GM23338 (cell line): Measurements from ENCODE around the gene SLCO4C1. TPM values are rescaled to one million over a fixed set of nuclear protein-coding genes. Genes with fewer than 3 reads are reported as not detected.

Experiments used
- ATAC-seq: fragments of 200-7000 bp; cut with Tn5 transposase; 3 replicates; pipeline ENCODE4 v1.9.1; 2020
- DNase-seq: peaks from one replicate; pipeline ENCODE4 v3.0.0-alpha.2; 2015; ENCODE audit warnings: low spot score
- H2AFZ ChIP-seq: fragments of 200-600 bp; sonication (generic); 2 replicates; pipeline ENCODE4 v1.8.0; 2016; ENCODE audit warnings: antibody characterized with exemption, mild to moderate bottlenecking, moderate library complexity
- H3F3A ChIP-seq: fragments of 200-600 bp; sonication (generic); replicated peaks from 2 replicates; pipeline ENCODE4 v1.8.0; 2017; ENCODE audit warnings: antibody characterized with exemption, mixed run types, low read depth
- H3K27ac ChIP-seq: fragments of 200-600 bp; sonication (generic); 2 replicates; pipeline ENCODE4 v1.6.1; 2016; ENCODE audit warnings: low read depth
- H3K27me3 ChIP-seq: fragments of 200-600 bp; sonication (generic); 2 replicates; pipeline ENCODE4 v1.8.0; 2016; ENCODE audit warnings: mild to moderate bottlenecking, mixed run types, moderate library complexity; ENCODE audit not compliant: insufficient read depth
- H3K36me3 ChIP-seq: fragments of 200-600 bp; sonication (generic); 2 replicates; pipeline ENCODE4 v1.8.0; 2016; ENCODE audit warnings: mild to moderate bottlenecking; ENCODE audit not compliant: insufficient read depth
- H3K4me1 ChIP-seq: fragments of 200-600 bp; sonication (generic); 2 replicates; pipeline ENCODE4 v1.8.0; 2016; ENCODE audit warnings: mild to moderate bottlenecking, moderate library complexity; ENCODE audit not compliant: insufficient read depth
- H3K4me2 ChIP-seq: fragments of 200-600 bp; sonication (generic); 2 replicates; pipeline ENCODE4 v1.7.1; 2017; ENCODE audit warnings: mixed run types
- H3K4me3 ChIP-seq: fragments of 200-600 bp; sonication (generic); 2 replicates; pipeline ENCODE4 v1.6.1; 2016; ENCODE audit warnings: mixed run types
- H3K79me2 ChIP-seq: fragments of 200-600 bp; sonication (generic); replicated peaks from 2 replicates; pipeline ENCODE4 v1.8.0; 2017; ENCODE audit warnings: mild to moderate bottlenecking; ENCODE audit not compliant: insufficient read depth
- H3K9me2 ChIP-seq: fragments of 200-600 bp; sonication (generic); 2 replicates; pipeline ENCODE4 v1.8.0; 2017; ENCODE audit not compliant: insufficient read depth
- H4K20me1 ChIP-seq: fragments of 200-600 bp; sonication (generic); replicated peaks from 2 replicates; pipeline ENCODE4 v1.8.0; 2017; ENCODE audit warnings: mild to moderate bottlenecking; ENCODE audit not compliant: insufficient read depth
- H3K27ac Mint-ChIP-seq: 2 replicates; pipeline ENCODE4 v1.8.0; 2020; ENCODE audit warnings: inconsistent platforms, mild to moderate bottlenecking, moderate library complexity, mixed read lengths
- H3K27me3 Mint-ChIP-seq: 3 replicates; pipeline ENCODE4 v1.8.0; 2022; ENCODE audit warnings: low read depth, mild to moderate bottlenecking, moderate library complexity, mixed read lengths, inconsistent platforms; ENCODE audit not compliant: insufficient read depth, poor library complexity
- H3K36me3 Mint-ChIP-seq: 3 replicates; pipeline ENCODE4 v1.8.0; 2021; ENCODE audit warnings: low read depth, mild to moderate bottlenecking, inconsistent platforms, moderate library complexity, mixed read lengths
- H3K4me1 Mint-ChIP-seq: 3 replicates; pipeline ENCODE4 v1.8.0; 2020; ENCODE audit warnings: mild to moderate bottlenecking, inconsistent platforms, mixed read lengths
- H3K4me3 Mint-ChIP-seq: 3 replicates; pipeline ENCODE4 v1.8.0; 2021; ENCODE audit warnings: moderate library complexity, mild to moderate bottlenecking, inconsistent platforms, mixed read lengths
- H3K9me3 Mint-ChIP-seq: 3 replicates; pipeline ENCODE4 v1.8.0; 2020; ENCODE audit warnings: moderate library complexity, mild to moderate bottlenecking, inconsistent platforms, mixed read lengths
- CREB1 ChIP-seq: fragments of 250-450 bp; sonication (Bioruptor Pico); IDR thresholded peaks from 2 replicates; pipeline ENCODE4 v1.5.0; 2020; ENCODE audit warnings: low read depth, mild to moderate bottlenecking, moderate library complexity
- ETS1 ChIP-seq: IDR thresholded peaks from 2 replicates; pipeline ENCODE4 v1.6.1; 2016; ENCODE audit warnings: antibody characterized with exemption
- EZH2 ChIP-seq: fragments of 200-600 bp; sonication (generic); IDR thresholded peaks from one replicate; pipeline ENCODE4 v1.8.0; 2017; ENCODE audit warnings: antibody characterized with exemption, mild to moderate bottlenecking, low read depth; ENCODE audit not compliant: unreplicated experiment
- EZH2phosphoT487 ChIP-seq: fragments of 200-600 bp; sonication (generic); IDR thresholded peaks from one replicate; pipeline ENCODE4 v1.8.1; 2018; ENCODE audit warnings: antibody characterized with exemption; ENCODE audit not compliant: unreplicated experiment
- POLR2AphosphoS5 ChIP-seq: IDR thresholded peaks from 2 replicates; pipeline ENCODE4 v1.6.1; 2016; ENCODE audit warnings: antibody characterized with exemption, low read depth
- REST ChIP-seq: IDR thresholded peaks from one replicate; pipeline ENCODE4 v1.6.1; 2018; ENCODE audit warnings: antibody characterized with exemption; ENCODE audit not compliant: unreplicated experiment
- STAT1 ChIP-seq: IDR thresholded peaks from one replicate; pipeline ENCODE4 v1.6.1; 2016; ENCODE audit warnings: antibody characterized with exemption; ENCODE audit not compliant: unreplicated experiment
- ZNF114 ChIP-seq: fragments of 250-450 bp; sonication (Bioruptor Pico); IDR thresholded peaks from 2 replicates; pipeline ENCODE4 v1.5.0; 2020; ENCODE audit warnings: mild to moderate bottlenecking, moderate library complexity
- ZNF331 ChIP-seq: fragments of 250-450 bp; sonication (Bioruptor Pico); IDR thresholded peaks from 2 replicates; pipeline ENCODE4 v1.5.0; 2020; ENCODE audit warnings: low read depth, mild to moderate bottlenecking, moderate library complexity
- polyA plus RNA-seq: library from polyadenylated mRNA; unstranded; fragments of >200 nt; fragmentation: Nextera tagmentation; extraction: Ambion mirVana; gene quantifications from 2 replicates; pipeline ENCODE4 v1.2.1, GENCODE V29; 2016
- total RNA-seq: library from RNA; depleted of rRNA; stranded (reverse); fragments of >200 nt; shearing (Covaris generic); gene quantifications from 2 replicates; pipeline ENCODE4 v1.2.3, GENCODE V29; 2014

Gene SLCO4C1
- total and polyA plus RNA-seq, 2 experiments from 2014 or later, result 2.4 to 6.7 TPM

GRCh38 chr5:102289251-102289899 lies 6.7 kb downstream of the SLCO4C1 start:
- DNase-seq (no peak), ATAC-seq (no peak)
- Histone ChIP-seq H3K27me3 (no peaks in the 10 kb centered on the region; the same call in 1 of the 2 replicates), H3K4me1 (peaks cover 13% of the 10 kb centered on the region), H4K20me1 (no peaks in the 10 kb centered on the region), H3K4me2 (no peak overlapping the region), H3K36me3 (no peaks in the 10 kb centered on the region), H3K4me3 (no peak overlapping the region), H2AFZ (no peak overlapping the region), H3F3A (no peaks in the 10 kb centered on the region), H3K27ac (no peak overlapping the region), H3K9me2 (no peaks in the 10 kb centered on the region), H3K79me2 (no peaks in the 10 kb centered on the region; the same call in 1 of the 2 replicates)
- H3K27me3 Mint-ChIP-seq, result peaks cover under 1% of the 10 kb centered on the region
- no peak overlapping the region for H3K27ac Mint-ChIP-seq
- H3K36me3 Mint-ChIP-seq, result no peaks in the 10 kb centered on the region
- H3K4me3 Mint-ChIP-seq, result no peak overlapping the region
- no peaks in the 10 kb centered on the region for H3K9me3 Mint-ChIP-seq
- H3K4me1 Mint-ChIP-seq, result peaks cover 11% of the 10 kb centered on the region
- TF ChIP-seq STAT1 (no peak), ETS1 (no peak), CREB1 (CRISPR knock-in tag) (no peak), EZH2 (no peak), ZNF331 (CRISPR knock-in tag) (no peak)

GRCh38 chr5:102288630-102289029 lies 7.5 kb downstream of the SLCO4C1 start:
- Histone ChIP-seq H4K20me1 (no peaks in the 10 kb centered on the region), H2AFZ (no peak overlapping the region), H3K27me3 (no peaks in the 10 kb centered on the region), H3K36me3 (no peaks in the 10 kb centered on the region), H3F3A (no peaks in the 10 kb centered on the region), H3K4me3 (no peak overlapping the region), H3K27ac (no peak overlapping the region), H3K79me2 (no peaks in the 10 kb centered on the region; the same call in 1 of the 2 replicates), H3K4me1 (peaks cover 9% of the 10 kb centered on the region; the same call in 1 of the 2 replicates), H3K9me2 (no peaks in the 10 kb centered on the region), H3K4me2 (no peak overlapping the region)
- no peak for DNase-seq
- TF ChIP-seq POLR2AphosphoS5 (no peak), ETS1 (no peak), EZH2phosphoT487 (no peak), REST (no peak), ZNF114 (CRISPR knock-in tag) (no peak)
- H3K27me3 Mint-ChIP-seq, result no peaks in the 10 kb centered on the region
- H3K4me3 Mint-ChIP-seq, result no peak overlapping the region
- peaks cover 11% of the 10 kb centered on the region for H3K4me1 Mint-ChIP-seq
- H3K27ac Mint-ChIP-seq, result peak overlapping the region; percentile 2; the same call in 1 of the 2 replicates
- ATAC-seq, result no peak
- H3K36me3 Mint-ChIP-seq, result no peaks in the 10 kb centered on the region
- no peaks in the 10 kb centered on the region for H3K9me3 Mint-ChIP-seq
